Mammary epithelial cell (primary cell): Measurements from ENCODE around the gene OR2S2.

ENCODE experiments used
- CTCF ChIP-seq, 2 donors: IDR thresholded peaks in 1 of 2; conservative IDR thresholded peaks in 1 of 2; 2 replicates each; pipeline ENCODE4 v1.5.1; 2011 to 2012; ENCODE audit warnings: inconsistent platforms in 2 of 2, low read length in 2 of 2, mild to moderate bottlenecking in 2 of 2, control low read depth in 1 of 2, low read depth in 1 of 2; ENCODE audit not compliant: insufficient read depth in 1 of 2; ENCODE audit errors: extremely low read depth in 1 of 2
- EZH2 ChIP-seq: IDR thresholded peaks from 2 replicates; pipeline ENCODE4 v1.6.1; 2012; ENCODE audit warnings: low read length, inconsistent platforms, borderline replicate concordance

- peak; percentile 75 to 79 for TF ChIP-seq CTCF (conservative IDR thresholded peaks at IDR 0.05 in 1 of 2, IDR thresholded peaks at IDR 0.05 in 1 of 2; ENCODE audit: extremely low read depth in 1 of 2, insufficient read depth in 1 of 2, low read depth in 1 of 2, low read length in 2 of 2)
- TF ChIP-seq EZH2, result no peak
Observed at GRCh38 chr9:35910613-35911359, 47.2 kb downstream of the OR2S2 start.
